ENCODE measurements around the gene STEAP4. TPM values are rescaled to one million over a fixed set of nuclear protein-coding genes. Genes with fewer than 3 reads are reported as not detected.
"Not testable (repeated sequence)": the region's sequence is repeated elsewhere in the genome, so short reads cannot be mapped to it uniquely, and the experiment has no call there.

STEAP4 gene
- total RNA-seq, 1 experiment from 2014 or later, result not detected

GRCh38 chr7:88259656-88260380, 46.9 kb downstream of the STEAP4 start:
- Histone ChIP-seq H2BK20ac (ENCODE audit: low read depth, low read length, poor library complexity, severe bottlenecking) (no peak overlapping the region), H3K23me2 (ENCODE audit: insufficient read length, low read depth, low read length, poor library complexity, severe bottlenecking) (no peaks in the 10 kb centered on the region), H3K56ac (ENCODE audit: insufficient read length, low read depth, low read length) (no peak overlapping the region), H3K4me1 (ENCODE audit: insufficient read depth, low read length) (no peaks in the 10 kb centered on the region), H2BK12ac (ENCODE audit: insufficient read length, low read depth, low read length) (no peak overlapping the region), H4K5ac (ENCODE audit: insufficient read length, low read depth, low read length) (no peak overlapping the region), H3K9ac (ENCODE audit: extremely low read depth, insufficient read length, low read length) (no peak overlapping the region), H3K4ac (ENCODE audit: low read depth, low read length) (no peak overlapping the region), H3K18ac (ENCODE audit: insufficient read length, low read depth, low read length) (no peak overlapping the region), H3K27ac (ENCODE audit: insufficient read length, low read depth, low read length) (no peak overlapping the region), H3K79me2 (ENCODE audit: insufficient read depth, low read length) (no peaks in the 10 kb centered on the region), H2AFZ (ENCODE audit: low read length) (no peak overlapping the region), H2BK15ac (ENCODE audit: low read depth, low read length) (no peak overlapping the region), H3K4me2 (ENCODE audit: insufficient read depth, insufficient read length, low read length) (no peak overlapping the region), H2AK5ac (ENCODE audit: insufficient read length, low read length) (no peak overlapping the region), H3K79me1 (ENCODE audit: insufficient read depth, low read depth, low read length, poor library complexity, severe bottlenecking) (no peaks in the 10 kb centered on the region), H2BK120ac (ENCODE audit: low read depth, low read length, poor library complexity, severe bottlenecking) (no peak overlapping the region), H4K20me1 (ENCODE audit: control insufficient read depth, insufficient read depth, insufficient read length) (no peaks in the 10 kb centered on the region), H3K9me3 (ENCODE audit: control insufficient read depth, low read depth, low read length) (no peaks in the 10 kb centered on the region), H4K8ac (replicated peaks; ENCODE audit: insufficient read length, low read depth, low read length) (no peak overlapping the region), H3T11ph (ENCODE audit: low read length) (no peak overlapping the region), H3K14ac (ENCODE audit: insufficient read depth, low read length) (no peak overlapping the region), H2BK5ac (ENCODE audit: insufficient read length, low read length) (no peak overlapping the region), H3K23ac (ENCODE audit: insufficient read length, low read depth, low read length) (no peak overlapping the region), H4K91ac (ENCODE audit: insufficient read length, low read depth, low read length) (no peak overlapping the region), H3K27me3 (ENCODE audit: insufficient read depth, low read length) (no peaks in the 10 kb centered on the region)
- H3K4me3 Mint-ChIP-seq, result no peak overlapping the region
- 100% methylated on average over 1 of the region's 2 CpGs for WGBS (ENCODE audit: extremely low coverage, insufficient read length, low lambda C conversion rate)
- H3K4me1 Mint-ChIP-seq, result no peaks in the 10 kb centered on the region
- peaks cover 0 to 2% of the 10 kb centered on the region in 2 experiments; a peak in 3 of 5 replicates for H3K9me3 Mint-ChIP-seq
- H3K27ac Mint-ChIP-seq, result no peak overlapping the region
- no peaks in the 10 kb centered on the region for H3K36me3 Mint-ChIP-seq (ENCODE audit: insufficient read depth in 1 of 3, low read depth in 3 of 3)
- no peaks in the 10 kb centered on the region for H3K27me3 Mint-ChIP-seq (ENCODE audit: low read depth)
- TF ChIP-seq, protein P1, sequence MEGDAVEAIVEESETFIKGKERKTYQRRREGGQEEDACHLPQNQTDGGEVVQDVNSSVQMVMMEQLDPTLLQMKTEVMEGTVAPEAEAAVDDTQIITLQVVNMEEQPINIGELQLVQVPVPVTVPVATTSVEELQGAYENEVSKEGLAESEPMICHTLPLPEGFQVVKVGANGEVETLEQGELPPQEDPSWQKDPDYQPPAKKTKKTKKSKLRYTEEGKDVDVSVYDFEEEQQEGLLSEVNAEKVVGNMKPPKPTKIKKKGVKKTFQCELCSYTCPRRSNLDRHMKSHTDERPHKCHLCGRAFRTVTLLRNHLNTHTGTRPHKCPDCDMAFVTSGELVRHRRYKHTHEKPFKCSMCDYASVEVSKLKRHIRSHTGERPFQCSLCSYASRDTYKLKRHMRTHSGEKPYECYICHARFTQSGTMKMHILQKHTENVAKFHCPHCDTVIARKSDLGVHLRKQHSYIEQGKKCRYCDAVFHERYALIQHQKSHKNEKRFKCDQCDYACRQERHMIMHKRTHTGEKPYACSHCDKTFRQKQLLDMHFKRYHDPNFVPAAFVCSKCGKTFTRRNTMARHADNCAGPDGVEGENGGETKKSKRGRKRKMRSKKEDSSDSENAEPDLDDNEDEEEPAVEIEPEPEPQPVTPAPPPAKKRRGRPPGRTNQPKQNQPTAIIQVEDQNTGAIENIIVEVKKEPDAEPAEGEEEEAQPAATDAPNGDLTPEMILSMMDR (conservative IDR thresholded peaks at IDR 0.05), result no peak
- no peak for DNase-seq

- not testable (repeated sequence) for H3K4ac ChIP-seq (ENCODE audit: low read depth, low read length); H2AFZ ChIP-seq (ENCODE audit: low read length); H3K14ac ChIP-seq (ENCODE audit: insufficient read depth, low read length); H3K27me3 ChIP-seq (ENCODE audit: insufficient read depth, low read length); H3K18ac ChIP-seq (ENCODE audit: insufficient read length, low read depth, low read length); H3K27ac Mint-ChIP-seq; H4K8ac ChIP-seq (replicated peaks; ENCODE audit: insufficient read length, low read depth, low read length); H2BK120ac ChIP-seq (ENCODE audit: low read depth, low read length, poor library complexity, severe bottlenecking); H3T11ph ChIP-seq (ENCODE audit: low read length); H3K9ac ChIP-seq (ENCODE audit: extremely low read depth, insufficient read length, low read length); H2BK12ac ChIP-seq (ENCODE audit: insufficient read length, low read depth, low read length); H3K79me2 ChIP-seq (ENCODE audit: insufficient read depth, low read length); H4K91ac ChIP-seq (ENCODE audit: insufficient read length, low read depth, low read length); H4K5ac ChIP-seq (ENCODE audit: insufficient read length, low read depth, low read length); H3K27ac ChIP-seq (ENCODE audit: insufficient read length, low read depth, low read length); H2BK15ac ChIP-seq (ENCODE audit: low read depth, low read length); H3K79me1 ChIP-seq (ENCODE audit: insufficient read depth, low read depth, low read length, poor library complexity, severe bottlenecking); H3K4me2 ChIP-seq (ENCODE audit: insufficient read depth, insufficient read length, low read length); H3K9me3 ChIP-seq (ENCODE audit: control insufficient read depth, low read depth, low read length); H4K20me1 ChIP-seq (ENCODE audit: control insufficient read depth, insufficient read depth, insufficient read length); H2BK20ac ChIP-seq (ENCODE audit: low read depth, low read length, poor library complexity, severe bottlenecking); H3K23ac ChIP-seq (ENCODE audit: insufficient read length, low read depth, low read length); H3K4me1 ChIP-seq (ENCODE audit: insufficient read depth, low read length); DNase-seq; H2AK5ac ChIP-seq (ENCODE audit: insufficient read length, low read length); H3K56ac ChIP-seq (ENCODE audit: insufficient read length, low read depth, low read length); H3K23me2 ChIP-seq (ENCODE audit: insufficient read length, low read depth, low read length, poor library complexity, severe bottlenecking); H3K4me1 Mint-ChIP-seq; H3K27me3 Mint-ChIP-seq (ENCODE audit: low read depth); H2BK5ac ChIP-seq (ENCODE audit: insufficient read length, low read length); H3K4me3 Mint-ChIP-seq
- no CpG with 5 or more reads among the region's 1 CpG for WGBS (ENCODE audit: extremely low coverage, insufficient read length, low lambda C conversion rate)
- Mint-ChIP-seq H3K9me3 (peaks cover 9 to 16% of the 10 kb centered on the region in 2 experiments), H3K36me3 (ENCODE audit: insufficient read depth in 1 of 3, low read depth in 3 of 3) (peaks cover 2 to 15% (median 9%) of the 10 kb centered on the region in 3 experiments; a peak in 6 of 7 replicates)
These were observed 48.4 kb downstream of the STEAP4 start for GRCh38 chr7:88258296-88258695.
